ENCODE measurements around the gene THADA.

The THADA gene

GRCh38 chr2:43435746-43436145 lies 160.1 kb downstream of the THADA start:
- DNase-seq: no peak

- no peak for DNase-seq
These were observed 165.3 kb downstream of the THADA start for GRCh38 chr2:43430489-43430888.

DNA sequence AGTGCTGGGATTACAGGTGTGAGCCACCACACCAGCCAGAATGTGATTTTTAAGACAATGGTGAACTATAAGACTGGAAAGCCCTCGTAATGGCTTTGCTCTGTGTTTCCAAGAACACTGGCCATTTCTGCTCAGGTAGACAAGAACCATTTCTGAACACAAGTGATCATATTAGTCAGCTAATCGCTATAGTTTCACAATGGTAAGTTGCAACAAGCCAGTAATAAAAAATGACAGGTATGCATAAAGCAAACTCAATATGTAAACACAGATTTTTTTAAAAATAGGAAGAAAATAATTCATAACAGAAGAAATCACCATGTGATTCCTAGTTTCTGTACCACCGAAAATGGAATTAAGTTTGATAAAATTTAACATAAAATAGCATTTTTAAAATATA lies 166.5 kb downstream of the THADA start:
- no peak for DNase-seq

DNA sequence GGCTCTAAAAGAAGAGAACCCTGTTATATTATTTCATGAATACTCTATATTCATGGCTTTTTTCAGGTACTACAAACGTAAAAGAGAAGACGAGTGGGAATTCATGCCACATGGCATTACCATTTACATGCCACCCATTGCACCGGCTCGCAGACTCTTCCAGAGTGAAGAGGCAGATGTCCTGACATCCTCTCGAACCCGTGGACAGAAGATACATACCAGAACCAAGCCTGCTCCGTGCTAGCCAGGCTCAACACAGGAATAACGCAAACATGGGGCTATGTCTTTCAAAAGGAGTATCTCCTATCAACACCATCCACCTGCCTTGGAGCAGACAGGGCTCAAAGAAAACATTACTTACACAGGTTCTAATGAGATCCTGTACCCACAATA lies 168.8 kb downstream of the THADA start:
- DNase-seq: no peak

GRCh38 chr2:43426305-43427031 lies 169.4 kb downstream of the THADA start:
- peak; percentile 83 for DNase-seq

- no peak for DNase-seq
These were observed 170.2 kb downstream of the THADA start for GRCh38 chr2:43425659-43426058.

DNA sequence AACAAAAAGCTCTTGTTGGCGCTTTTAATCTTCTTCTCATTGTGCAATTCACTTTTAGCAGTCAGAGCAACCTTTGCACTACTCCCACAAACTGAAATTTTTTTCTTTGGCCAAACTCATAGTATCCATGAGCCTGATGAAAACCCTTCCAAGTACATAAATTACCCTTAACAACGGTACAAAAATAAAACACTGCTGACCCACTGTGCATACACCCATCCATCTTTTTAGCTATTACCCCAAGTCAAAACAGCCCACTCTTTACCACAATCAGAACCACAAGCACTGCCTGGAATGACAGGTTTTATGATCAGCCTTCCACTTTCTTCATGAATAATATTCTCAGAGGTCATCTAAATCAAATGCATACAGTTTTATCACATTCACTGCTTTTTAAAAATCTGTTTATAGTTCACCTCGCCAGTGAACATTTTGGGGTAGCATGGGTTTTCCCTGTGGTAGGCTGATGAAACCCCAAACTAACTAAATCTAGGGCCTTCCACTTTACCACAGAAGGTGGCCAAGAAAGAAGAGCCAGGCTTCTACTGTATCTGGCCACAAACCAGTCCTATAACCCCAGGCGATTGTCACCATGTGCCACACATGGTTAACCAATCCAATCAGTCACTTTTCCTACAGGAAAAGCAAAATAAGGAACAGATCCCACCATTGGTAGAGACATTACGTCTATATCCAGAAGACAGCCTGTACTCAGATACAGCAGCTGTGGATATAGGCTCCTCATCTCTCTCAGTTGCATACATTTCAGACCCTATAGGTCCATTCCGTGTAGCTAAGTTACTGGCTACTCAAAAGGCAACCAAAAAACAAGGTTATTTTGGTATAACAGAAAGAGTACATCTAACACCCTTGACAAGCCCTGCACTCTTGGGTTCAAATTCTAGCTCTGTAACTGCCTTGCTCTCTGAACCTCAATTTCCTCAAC lies 171.3 kb downstream of the THADA start:
- DNase-seq: peak; percentile 12

- no peak for DNase-seq
These were observed 171.9 kb downstream of the THADA start for GRCh38 chr2:43423941-43424261.

DNA sequence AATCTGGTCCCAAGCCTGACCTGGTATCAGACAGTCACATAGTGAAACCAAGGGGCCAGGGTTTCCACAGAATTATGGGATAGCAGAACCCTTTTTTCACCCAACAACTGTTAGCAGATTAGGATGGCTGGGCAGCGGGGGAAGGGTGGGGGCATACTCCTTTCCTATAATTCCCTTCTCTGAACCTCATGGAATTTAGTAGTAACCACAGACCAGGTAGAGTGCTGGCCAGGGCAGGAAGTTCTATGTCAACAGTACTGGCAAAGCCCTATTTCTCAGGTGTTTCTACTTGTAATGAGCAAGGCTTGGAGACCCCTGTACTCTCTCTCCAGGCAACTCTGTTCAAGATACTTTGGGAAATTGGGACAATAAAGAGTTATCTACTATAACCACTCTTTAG lies 174.6 kb downstream of the THADA start:
- DNase-seq: no peak

- DNase-seq: no peak
These were observed 175.4 kb downstream of the THADA start for GRCh38 chr2:43420389-43420801.

DNA sequence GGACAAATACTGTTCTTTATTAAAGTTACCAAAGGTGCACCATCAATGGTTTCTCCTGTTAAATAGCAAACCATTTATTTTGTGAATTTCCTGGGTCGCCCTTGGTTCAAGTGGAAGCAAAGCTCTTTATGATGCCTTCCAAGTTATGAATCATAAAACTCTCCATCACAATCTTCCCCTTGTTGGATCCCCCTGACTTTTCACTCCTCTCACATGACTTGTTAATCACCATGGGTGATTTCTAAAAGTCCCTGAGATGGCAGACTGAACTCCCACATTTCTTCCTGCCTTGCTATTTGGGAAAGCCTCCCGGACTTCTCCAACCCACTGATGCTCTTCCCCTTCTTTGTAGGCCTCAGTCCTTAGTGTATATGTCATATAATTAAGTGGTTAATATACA lies 176.0 kb downstream of the THADA start:
- DNase-seq: no peak

DNA sequence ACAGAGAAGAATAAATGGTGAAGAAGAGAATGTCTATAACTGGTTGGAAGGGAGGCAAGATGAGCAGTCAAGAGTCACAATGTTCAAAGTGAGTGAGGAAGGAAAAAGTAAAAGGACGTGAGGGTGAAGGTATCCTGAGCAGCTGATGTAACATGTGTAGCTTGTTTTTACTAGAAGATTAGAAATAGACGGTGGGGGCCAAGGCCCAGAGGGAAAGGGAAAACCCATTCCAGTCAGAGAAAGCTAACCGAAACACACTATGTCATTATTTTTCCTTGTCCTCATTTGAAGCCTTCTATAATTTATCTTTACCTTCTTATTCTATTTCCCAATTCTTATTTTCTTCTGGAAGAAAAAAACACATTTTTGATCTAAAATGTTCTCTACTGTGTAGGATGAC lies 176.6 kb downstream of the THADA start:
- no peak for DNase-seq

GRCh38 chr2:43418680-43419079 lies 177.2 kb downstream of the THADA start:
- no peak for DNase-seq

- no peak for DNase-seq
These were observed 178.5 kb downstream of the THADA start for GRCh38 chr2:43417300-43417699.

DNA sequence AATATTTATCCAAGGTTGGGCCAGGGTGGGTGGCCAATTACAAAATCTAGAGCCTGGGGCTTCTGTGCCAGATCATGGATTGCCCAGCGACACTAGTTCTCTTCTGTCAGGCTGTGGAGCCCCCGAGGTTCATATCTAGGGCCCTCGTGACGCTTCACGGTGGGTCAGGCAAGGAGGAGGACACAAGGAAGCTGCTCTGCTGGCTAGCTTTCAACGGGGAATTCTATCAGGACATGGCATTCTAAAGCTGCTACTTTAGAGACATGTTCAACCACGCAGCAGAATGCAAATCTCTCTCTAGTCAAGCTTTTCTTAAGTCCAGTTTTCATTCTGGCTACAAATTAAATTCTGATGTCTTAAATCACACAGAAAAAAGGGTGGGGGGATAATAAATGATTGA lies 180.2 kb downstream of the THADA start:
- DNase-seq: no peak

DNA sequence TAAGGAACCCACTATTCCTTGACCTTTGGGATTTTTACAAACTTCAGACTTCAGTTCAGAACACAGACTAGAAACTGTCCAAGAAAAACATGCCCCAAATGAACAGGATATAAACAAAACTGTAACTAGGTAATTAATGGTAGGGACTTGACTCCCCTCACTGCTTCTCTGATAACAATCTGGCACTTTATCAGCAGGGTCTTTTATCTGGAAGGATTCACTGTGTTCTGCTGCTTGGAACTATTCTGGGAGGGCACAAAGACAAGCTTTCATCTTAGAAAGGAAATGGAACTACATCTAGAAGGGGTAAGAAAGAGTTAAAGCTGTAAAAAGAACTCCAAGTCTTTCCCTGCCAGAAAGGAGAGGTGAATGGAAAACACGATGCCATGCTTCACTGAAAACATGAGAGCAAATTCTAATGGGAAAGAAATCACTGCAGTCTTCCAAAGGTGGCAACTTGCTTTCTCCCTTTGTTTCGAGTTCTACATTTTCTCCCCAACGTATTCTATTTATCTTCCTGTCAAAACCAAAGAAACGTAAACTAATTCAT lies 181.2 kb downstream of the THADA start:
- no peak for DNase-seq

GRCh38 chr2:43414033-43414432 lies 181.8 kb downstream of the THADA start:
- DNase-seq: no peak

DNA sequence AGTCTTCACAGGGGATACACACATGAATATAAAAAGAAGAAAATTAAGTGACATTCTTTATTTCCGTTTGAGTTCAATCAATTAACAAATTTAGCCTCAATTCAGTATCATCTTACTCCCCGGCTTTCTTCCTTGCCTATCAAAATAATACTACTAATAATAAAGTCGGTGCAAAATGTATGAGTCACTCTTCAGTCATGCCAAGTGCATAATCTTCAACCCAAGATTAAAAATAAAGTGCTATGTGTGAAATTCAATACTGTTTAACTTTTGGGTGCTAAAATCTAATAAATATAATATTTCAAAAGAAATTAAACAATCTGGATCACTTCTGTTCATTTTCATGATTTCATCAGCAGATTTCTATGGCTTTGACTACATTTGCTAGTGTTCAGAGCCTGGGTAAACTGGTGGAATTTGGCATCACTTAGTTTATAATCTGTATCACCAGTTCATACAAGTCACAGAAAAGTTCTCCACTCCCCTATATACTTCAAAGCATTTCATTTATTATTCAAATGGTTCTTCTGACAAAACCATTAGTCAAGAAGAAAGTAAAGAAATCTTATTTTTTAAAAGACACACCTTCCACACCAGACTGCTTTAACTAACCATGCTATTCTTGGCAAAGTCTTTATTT lies 183.6 kb downstream of the THADA start:
- DNase-seq: peak; percentile 12

GRCh38 chr2:43410055-43410604 lies 185.7 kb downstream of the THADA start:
- no peak for DNase-seq

DNA sequence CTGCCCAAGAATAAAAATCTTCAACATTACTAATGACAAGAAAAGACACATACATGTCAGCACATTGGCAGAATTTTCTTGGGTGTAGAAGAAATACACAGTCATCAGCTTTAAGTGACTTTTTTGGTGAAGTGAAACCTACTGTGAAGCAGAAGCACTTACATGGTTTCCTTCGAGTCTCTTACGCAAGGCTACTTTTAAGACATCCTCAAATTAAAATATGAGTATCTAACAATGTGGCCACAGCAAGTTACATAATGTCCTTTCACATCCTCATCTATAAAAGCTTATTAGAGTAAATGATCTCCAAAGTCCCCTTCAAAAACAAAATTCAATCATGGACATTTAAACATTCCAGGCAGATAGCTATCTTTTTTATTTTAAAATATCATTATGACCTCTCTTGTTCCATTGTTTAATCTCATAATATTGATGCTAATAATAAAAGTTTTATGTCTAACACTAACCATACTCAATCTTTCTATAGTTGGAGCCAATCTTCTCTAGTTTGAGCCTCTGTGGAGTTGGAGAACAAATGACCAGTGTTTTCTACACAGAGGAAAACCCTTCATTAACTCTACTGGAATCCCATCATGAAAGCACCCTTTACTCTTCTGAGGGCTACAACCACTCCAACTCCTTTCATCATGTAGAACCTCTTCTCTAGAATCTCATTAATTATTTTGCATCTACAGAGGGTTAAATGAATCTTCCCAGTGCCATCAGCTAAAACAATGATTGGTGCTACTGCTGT lies 187.3 kb downstream of the THADA start:
- DNase-seq: no peak

- DNase-seq: no peak
These were observed 187.9 kb downstream of the THADA start for GRCh38 chr2:43407935-43408334.

- DNase-seq: no peak
These were observed 189.1 kb downstream of the THADA start for GRCh38 chr2:43406651-43407279.

All from kidney glomerular epithelial cell (primary cell).